ENCODE data around the gene SEC14L1. TPM values are rescaled to one million over a fixed set of nuclear protein-coding genes. Genes with fewer than 3 reads are reported as not detected.

SEC14L1 gene
- total RNA-seq, 1 experiment from 2014 or later, result 279 TPM

DNA sequence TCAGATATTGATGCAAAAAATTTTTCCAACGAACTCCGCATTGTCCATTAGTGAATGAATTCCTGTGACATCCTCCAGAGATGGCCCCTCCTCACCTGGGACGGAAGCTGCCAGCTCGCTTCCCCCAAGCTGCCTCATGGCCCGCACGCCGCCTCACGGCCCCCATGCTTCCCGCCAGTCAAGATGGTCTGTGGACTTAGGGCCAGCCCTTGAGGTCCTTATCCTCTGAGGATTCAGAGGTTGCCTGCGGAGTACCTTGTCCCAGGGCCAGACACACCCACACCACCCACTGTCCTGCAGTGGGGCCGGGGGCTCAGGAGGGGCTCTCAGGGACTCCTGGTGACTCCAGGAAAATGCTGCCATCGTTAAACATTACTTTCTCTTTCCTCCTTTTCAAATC is 73.6 kb downstream of the SEC14L1 start:
- CTCF ChIA-PET, result no interaction called here
- H3K27ac ChIP-seq (ENCODE audit: low read length), result no peak overlapping the region

DNA sequence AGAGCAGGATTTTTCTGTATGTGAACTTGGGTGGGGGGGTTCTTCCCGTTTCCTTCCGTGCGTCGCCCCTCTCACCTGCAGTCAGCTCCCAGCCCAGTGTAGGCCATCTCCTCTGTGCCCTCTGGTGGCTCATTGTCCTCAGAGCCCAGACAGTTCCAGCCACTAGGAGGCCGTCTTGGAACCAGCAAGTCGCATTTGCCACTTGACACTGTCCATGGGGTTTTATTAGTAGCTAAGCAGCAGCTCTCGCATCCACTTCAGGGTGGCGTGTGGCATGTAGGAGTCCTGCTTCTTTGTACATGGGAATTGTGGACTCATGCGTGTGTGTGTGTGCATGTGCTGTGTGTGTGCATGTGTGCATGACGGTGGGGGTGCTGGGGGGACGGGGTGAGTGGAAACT is 74.0 kb downstream of the SEC14L1 start:
- in situ Hi-C loops (cut with HindIII; ENCODE audit: low pct_unique_long_range_greater_than_20kb, low sequenced_read_pairs), result no loop called here
- no TSS peak for BruUV-seq (replicated peaks)
- ChIA-PET POLR2A (interaction anchor here (0.6 to 0.7 kb wide), 2 partner anchors 9 to 119 kb away, joined by 3 to 7 read pairs; no protein-coding TSS in a partner anchor), CTCF (interaction anchor here (0.5 to 0.6 kb wide), 2 partner anchors 51 to 61 kb away, joined by 3 to 7 read pairs; no protein-coding TSS in a partner anchor)
- peak; percentile 73 for ATAC-seq
- intact Hi-C loops (cut with micrococcal nuclease; ENCODE audit: unreplicated experiment), result no loop called here
- Histone ChIP-seq H3K27ac (ENCODE audit: low read length) (no peak overlapping the region), H3K27me3 (ENCODE audit: control insufficient read depth, insufficient read depth, low read length) (no peaks in the 10 kb centered on the region), H3K9me3 (ENCODE audit: control insufficient read depth, insufficient read depth, low read depth, low read length) (no peaks in the 10 kb centered on the region), H3K4me3 (ENCODE audit: low read depth in 2 of 2, low read length in 2 of 2) (no peak overlapping the region), H3K4me1 (ENCODE audit: control insufficient read depth, insufficient read depth, low read length) (no peaks in the 10 kb centered on the region), H3K36me3 (ENCODE audit: control insufficient read depth, insufficient read depth, low read length) (peaks cover 34% of the 10 kb centered on the region)
- TF ChIP-seq TCF7L2 (IDR thresholded peaks at IDR 0.05; ENCODE audit: low read depth, low read length), result no peak
- no peak for TF ChIP-seq SIN3A (IDR thresholded peaks at IDR 0.05; ENCODE audit: borderline replicate concordance, insufficient read depth, low read depth, low read length)
- TF ChIP-seq, protein P1, sequence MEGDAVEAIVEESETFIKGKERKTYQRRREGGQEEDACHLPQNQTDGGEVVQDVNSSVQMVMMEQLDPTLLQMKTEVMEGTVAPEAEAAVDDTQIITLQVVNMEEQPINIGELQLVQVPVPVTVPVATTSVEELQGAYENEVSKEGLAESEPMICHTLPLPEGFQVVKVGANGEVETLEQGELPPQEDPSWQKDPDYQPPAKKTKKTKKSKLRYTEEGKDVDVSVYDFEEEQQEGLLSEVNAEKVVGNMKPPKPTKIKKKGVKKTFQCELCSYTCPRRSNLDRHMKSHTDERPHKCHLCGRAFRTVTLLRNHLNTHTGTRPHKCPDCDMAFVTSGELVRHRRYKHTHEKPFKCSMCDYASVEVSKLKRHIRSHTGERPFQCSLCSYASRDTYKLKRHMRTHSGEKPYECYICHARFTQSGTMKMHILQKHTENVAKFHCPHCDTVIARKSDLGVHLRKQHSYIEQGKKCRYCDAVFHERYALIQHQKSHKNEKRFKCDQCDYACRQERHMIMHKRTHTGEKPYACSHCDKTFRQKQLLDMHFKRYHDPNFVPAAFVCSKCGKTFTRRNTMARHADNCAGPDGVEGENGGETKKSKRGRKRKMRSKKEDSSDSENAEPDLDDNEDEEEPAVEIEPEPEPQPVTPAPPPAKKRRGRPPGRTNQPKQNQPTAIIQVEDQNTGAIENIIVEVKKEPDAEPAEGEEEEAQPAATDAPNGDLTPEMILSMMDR (IDR thresholded peaks at IDR 0.05), result no peak; the same call in 1 of the 2 replicates
- TF ChIP-seq REST (IDR thresholded peaks at IDR 0.05; ENCODE audit: insufficient read depth in 1 of 2, low read depth in 2 of 2, low read length in 1 of 2), result no peak
- no peak for TF ChIP-seq POLR2AphosphoS5 (IDR thresholded peaks at IDR 0.05; ENCODE audit: low read depth, low read length)
- DNase-seq (ENCODE audit: low read depth, low spot score), result no peak

More for the DNA sequence above, 73.6 kb downstream of the SEC14L1 start:
- intact Hi-C loops (cut with micrococcal nuclease; ENCODE audit: unreplicated experiment) (no loop called here), in situ Hi-C loops (cut with HindIII; ENCODE audit: low pct_unique_long_range_greater_than_20kb, low sequenced_read_pairs) (no loop called here)
- no peaks in the 10 kb centered on the region for H3K27me3 ChIP-seq (ENCODE audit: control insufficient read depth, insufficient read depth, low read length)
- H3K36me3 ChIP-seq (ENCODE audit: control insufficient read depth, insufficient read depth, low read length), result peaks cover 37% of the 10 kb centered on the region
- H3K9me3 ChIP-seq (ENCODE audit: control insufficient read depth, insufficient read depth, low read depth, low read length), result no peaks in the 10 kb centered on the region
- ATAC-seq (no peak; the same call in 1 of the 2 replicates), DNase-seq (ENCODE audit: low read depth, low spot score) (no peak)
- no TSS peak for BruUV-seq (replicated peaks)
- POLR2A ChIA-PET, result interaction anchor here (0.6 to 0.7 kb wide), 2 partner anchors 9 to 125 kb away, joined by 3 to 5 read pairs; no protein-coding TSS in a partner anchor
- TF ChIP-seq TCF7L2 (IDR thresholded peaks at IDR 0.05; ENCODE audit: low read depth, low read length), result no peak
- TF ChIP-seq, protein P1 (IDR thresholded peaks at IDR 0.05), result no peak
- TF ChIP-seq POLR2AphosphoS5 (IDR thresholded peaks at IDR 0.05; ENCODE audit: low read depth, low read length), result no peak
- no peak for TF ChIP-seq SIN3A (IDR thresholded peaks at IDR 0.05; ENCODE audit: borderline replicate concordance, insufficient read depth, low read depth, low read length)
- TF ChIP-seq REST (IDR thresholded peaks at IDR 0.05; ENCODE audit: insufficient read depth in 1 of 2, low read depth in 2 of 2, low read length in 1 of 2), result no peak
- H3K4me1 ChIP-seq (ENCODE audit: control insufficient read depth, insufficient read depth, low read length), result no peaks in the 10 kb centered on the region
- H3K4me3 ChIP-seq (ENCODE audit: low read depth in 2 of 2, low read length in 2 of 2), result no peak overlapping the region
